Measurements from ENCODE around the gene KCNQ1.

The KCNQ1 gene

GRCh38 chr11:2647167-2647566 is 202.4 kb downstream of the KCNQ1 start:
- no peak for DNase-seq (ENCODE audit: low read depth)

GRCh38 chr11:2647953-2648352 is 203.1 kb downstream of the KCNQ1 start:
- no peak for DNase-seq (ENCODE audit: low read depth)

- no peak for DNase-seq (ENCODE audit: low read depth)
Observed at GRCh38 chr11:2649400-2649799, 204.6 kb downstream of the KCNQ1 start.

GRCh38 chr11:2649848-2650247 is 205.0 kb downstream of the KCNQ1 start:
- no peak for DNase-seq (ENCODE audit: low read depth)

- no peak for DNase-seq (ENCODE audit: low read depth)
Observed at GRCh38 chr11:2650343-2650867, 205.6 kb downstream of the KCNQ1 start.

- no peak for DNase-seq (ENCODE audit: low read depth)
Observed at GRCh38 chr11:2651054-2651617, 206.3 kb downstream of the KCNQ1 start.

- DNase-seq (ENCODE audit: low read depth) = no peak
Observed at GRCh38 chr11:2651826-2652271, 207.0 kb downstream of the KCNQ1 start.

GRCh38 chr11:2652333-2653197 is 207.8 kb downstream of the KCNQ1 start:
- no peak for DNase-seq (ENCODE audit: low read depth)

- no peak for DNase-seq (ENCODE audit: low read depth)
Observed at GRCh38 chr11:2653198-2653551, 208.4 kb downstream of the KCNQ1 start.

- DNase-seq (ENCODE audit: low read depth) = no peak
Observed at GRCh38 chr11:2653930-2654739, 209.3 kb downstream of the KCNQ1 start.

GRCh38 chr11:2655016-2655719 is 210.4 kb downstream of the KCNQ1 start:
- DNase-seq (ENCODE audit: low read depth) = no peak

- no peak for DNase-seq (ENCODE audit: low read depth)
Observed at GRCh38 chr11:2655834-2656622, 211.2 kb downstream of the KCNQ1 start.

GRCh38 chr11:2656859-2657258 is 212.1 kb downstream of the KCNQ1 start:
- DNase-seq (ENCODE audit: low read depth) = no peak

GRCh38 chr11:2657697-2658284 is 213.0 kb downstream of the KCNQ1 start:
- DNase-seq (ENCODE audit: low read depth) = no peak

- DNase-seq (ENCODE audit: low read depth) = no peak
Observed at GRCh38 chr11:2660357-2660939, 215.6 kb downstream of the KCNQ1 start.

- DNase-seq (ENCODE audit: low read depth) = no peak
Observed at GRCh38 chr11:2661173-2662023, 216.6 kb downstream of the KCNQ1 start.

GRCh38 chr11:2662024-2662312 is 217.2 kb downstream of the KCNQ1 start:
- no peak for DNase-seq (ENCODE audit: low read depth)

- DNase-seq (ENCODE audit: low read depth) = no peak
Observed at GRCh38 chr11:2662430-2663299, 217.9 kb downstream of the KCNQ1 start.

GRCh38 chr11:2663506-2663905 is 218.7 kb downstream of the KCNQ1 start:
- no peak for DNase-seq (ENCODE audit: low read depth)

Measured in T follicular helper cell (primary cell).